ENCODE results near the gene CSF1R.

The CSF1R gene

DNA sequence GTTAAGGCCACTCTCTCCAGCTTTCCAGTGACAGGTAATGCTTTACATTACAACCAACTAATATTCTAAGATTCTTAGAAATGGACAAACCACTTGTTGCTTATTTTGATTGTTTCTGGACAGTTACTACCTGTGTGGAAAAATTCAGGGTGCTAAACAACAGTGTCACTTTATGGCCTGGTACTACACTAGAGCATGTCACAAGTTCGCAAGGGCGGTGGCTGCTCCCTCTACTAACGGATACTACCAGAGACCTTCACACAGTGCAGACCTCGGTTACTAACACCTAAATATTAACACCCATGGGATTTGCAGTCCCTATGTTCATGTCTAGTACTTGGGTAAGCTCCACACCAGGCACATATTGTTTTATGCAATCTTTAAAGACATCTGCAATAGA lies 72.4 kb downstream of the CSF1R start:
- no peak overlapping the region for H3K4me3 ChIP-seq (ENCODE audit: low read length)
- TF ChIP-seq, protein P1, sequence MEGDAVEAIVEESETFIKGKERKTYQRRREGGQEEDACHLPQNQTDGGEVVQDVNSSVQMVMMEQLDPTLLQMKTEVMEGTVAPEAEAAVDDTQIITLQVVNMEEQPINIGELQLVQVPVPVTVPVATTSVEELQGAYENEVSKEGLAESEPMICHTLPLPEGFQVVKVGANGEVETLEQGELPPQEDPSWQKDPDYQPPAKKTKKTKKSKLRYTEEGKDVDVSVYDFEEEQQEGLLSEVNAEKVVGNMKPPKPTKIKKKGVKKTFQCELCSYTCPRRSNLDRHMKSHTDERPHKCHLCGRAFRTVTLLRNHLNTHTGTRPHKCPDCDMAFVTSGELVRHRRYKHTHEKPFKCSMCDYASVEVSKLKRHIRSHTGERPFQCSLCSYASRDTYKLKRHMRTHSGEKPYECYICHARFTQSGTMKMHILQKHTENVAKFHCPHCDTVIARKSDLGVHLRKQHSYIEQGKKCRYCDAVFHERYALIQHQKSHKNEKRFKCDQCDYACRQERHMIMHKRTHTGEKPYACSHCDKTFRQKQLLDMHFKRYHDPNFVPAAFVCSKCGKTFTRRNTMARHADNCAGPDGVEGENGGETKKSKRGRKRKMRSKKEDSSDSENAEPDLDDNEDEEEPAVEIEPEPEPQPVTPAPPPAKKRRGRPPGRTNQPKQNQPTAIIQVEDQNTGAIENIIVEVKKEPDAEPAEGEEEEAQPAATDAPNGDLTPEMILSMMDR (conservative IDR thresholded peaks at IDR 0.05; ENCODE audit: low read length), result no peak
- no peak for DNase-seq (ENCODE audit: low read depth)

GRCh38 chr5:150009671-150010387 lies 76.5 kb downstream of the CSF1R start:
- TF ChIP-seq, protein P1 (conservative IDR thresholded peaks at IDR 0.05; ENCODE audit: low read length), result no peak
- DNase-seq (ENCODE audit: low read depth), result no peak
- no peak overlapping the region for H3K4me3 ChIP-seq (ENCODE audit: low read length)

GRCh38 chr5:150007050-150007449 lies 79.3 kb downstream of the CSF1R start:
- H3K4me3 ChIP-seq (ENCODE audit: low read length), result no peak overlapping the region
- DNase-seq (ENCODE audit: low read depth), result no peak
- TF ChIP-seq, protein P1 (conservative IDR thresholded peaks at IDR 0.05; ENCODE audit: low read length), result no peak

GRCh38 chr5:150006318-150006717 lies 80.0 kb downstream of the CSF1R start:
- no peak for DNase-seq (ENCODE audit: low read depth)
- H3K4me3 ChIP-seq (ENCODE audit: low read length), result no peak overlapping the region
- TF ChIP-seq, protein P1 (conservative IDR thresholded peaks at IDR 0.05; ENCODE audit: low read length), result no peak
